HG02642 (cell line): ENCODE data around the gene TRIM10.

Experiments used
- ATAC-seq: cut with Tn5 transposase; IDR thresholded peaks from one replicate; pipeline ENCODE4 v1.9.1; 2021; ENCODE audit warnings: mild to moderate bottlenecking; ENCODE audit not compliant: unreplicated experiment, poor library complexity

The TRIM10 gene

GRCh38 chr6:30160785-30161531 is at the start of gene TRIM10:
TRIM10 (minus strand) TSS chr6:30161211; CDS start chr6:30160858, 353 bp downstream.
- ATAC-seq, result no peak

GRCh38 chr6:30207619-30208295 is 46.7 kb upstream of the TRIM10 start:
- ATAC-seq, result no peak

GRCh38 chr6:30206799-30207618 is 46.0 kb upstream of the TRIM10 start:
- no peak for ATAC-seq

GRCh38 chr6:30206152-30206551 is 45.1 kb upstream of the TRIM10 start:
- no peak for ATAC-seq

GRCh38 chr6:30204116-30204515 is 43.1 kb upstream of the TRIM10 start:
- no peak for ATAC-seq

GRCh38 chr6:30202366-30202765 is 41.4 kb upstream of the TRIM10 start:
- ATAC-seq, result no peak

GRCh38 chr6:30200551-30201281 is 39.7 kb upstream of the TRIM10 start:
- ATAC-seq, result peak; percentile 54

- ATAC-seq, result no peak
Measured at GRCh38 chr6:30198166-30199084, 37.4 kb upstream of the TRIM10 start.

- ATAC-seq, result no peak
Measured at GRCh38 chr6:30196376-30196775, 35.4 kb upstream of the TRIM10 start.

GRCh38 chr6:30195951-30196350 is 34.9 kb upstream of the TRIM10 start:
- no peak for ATAC-seq

GRCh38 chr6:30194797-30195690 is 34.0 kb upstream of the TRIM10 start:
- ATAC-seq, result no peak

- no peak for ATAC-seq
Measured at GRCh38 chr6:30192076-30192475, 31.1 kb upstream of the TRIM10 start.

- ATAC-seq, result no peak
Measured at GRCh38 chr6:30188541-30188940, 27.5 kb upstream of the TRIM10 start.

- no peak for ATAC-seq
Measured at GRCh38 chr6:30185846-30186484, 25.0 kb upstream of the TRIM10 start.

GRCh38 chr6:30184417-30185031 is 23.5 kb upstream of the TRIM10 start:
- no peak for ATAC-seq

GRCh38 chr6:30180145-30180544 is 19.1 kb upstream of the TRIM10 start:
- ATAC-seq, result no peak

GRCh38 chr6:30178837-30179236 is 17.8 kb upstream of the TRIM10 start:
- no peak for ATAC-seq
